Suppressor macrophage treated with lipopolysaccharide for 1 hour (primary cell): ENCODE results near the gene GREB1.
"Not testable (repeated sequence)": the region's sequence is repeated elsewhere in the genome, so short reads cannot be mapped to it uniquely, and the experiment has no call there.

Experiments used
- DNase-seq, 3 donors: peaks; one replicate each; pipeline ENCODE4 v3.0.0-alpha.2; 2020 to 2022

GREB1 gene

DNA sequence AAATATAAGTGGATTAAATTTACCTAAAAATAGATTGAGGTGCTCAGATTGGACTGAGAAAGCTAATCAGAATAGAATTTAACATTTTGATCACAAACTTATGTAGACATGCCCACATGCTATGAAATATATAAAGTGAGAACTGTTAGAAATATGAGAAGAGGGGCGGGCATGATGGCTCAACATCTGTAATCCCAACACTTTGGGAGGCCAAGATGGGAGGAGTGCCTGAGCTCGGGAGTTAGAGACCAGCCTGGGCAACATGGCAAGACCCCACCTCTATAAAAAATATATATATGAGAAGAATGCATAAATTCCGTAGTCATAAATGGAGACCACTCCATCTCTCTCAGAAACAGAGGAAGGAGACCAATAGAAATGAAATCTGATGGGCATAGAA is 110.4 kb downstream of the GREB1 start:
- DNase-seq = no peak

DNA sequence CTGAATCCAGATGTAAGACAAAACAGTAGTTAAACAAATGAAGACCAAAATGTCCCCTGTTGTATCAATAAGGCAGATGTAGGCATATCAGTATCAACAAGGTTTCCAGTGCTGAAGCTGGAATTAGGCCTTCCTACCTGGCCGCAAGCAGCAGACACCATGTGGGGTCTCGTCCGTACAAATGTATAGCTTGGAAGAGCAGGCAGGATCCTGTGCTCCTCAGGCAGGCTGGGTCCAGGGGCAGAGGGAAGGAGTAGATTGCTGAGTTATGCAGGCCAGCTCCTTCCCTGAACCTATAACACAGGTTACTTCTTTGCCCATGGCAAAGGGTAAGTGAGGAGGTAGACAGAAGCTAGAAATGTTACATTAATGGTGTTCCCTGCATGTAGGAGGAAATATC is 112.7 kb downstream of the GREB1 start:
- no peak for DNase-seq

DNA sequence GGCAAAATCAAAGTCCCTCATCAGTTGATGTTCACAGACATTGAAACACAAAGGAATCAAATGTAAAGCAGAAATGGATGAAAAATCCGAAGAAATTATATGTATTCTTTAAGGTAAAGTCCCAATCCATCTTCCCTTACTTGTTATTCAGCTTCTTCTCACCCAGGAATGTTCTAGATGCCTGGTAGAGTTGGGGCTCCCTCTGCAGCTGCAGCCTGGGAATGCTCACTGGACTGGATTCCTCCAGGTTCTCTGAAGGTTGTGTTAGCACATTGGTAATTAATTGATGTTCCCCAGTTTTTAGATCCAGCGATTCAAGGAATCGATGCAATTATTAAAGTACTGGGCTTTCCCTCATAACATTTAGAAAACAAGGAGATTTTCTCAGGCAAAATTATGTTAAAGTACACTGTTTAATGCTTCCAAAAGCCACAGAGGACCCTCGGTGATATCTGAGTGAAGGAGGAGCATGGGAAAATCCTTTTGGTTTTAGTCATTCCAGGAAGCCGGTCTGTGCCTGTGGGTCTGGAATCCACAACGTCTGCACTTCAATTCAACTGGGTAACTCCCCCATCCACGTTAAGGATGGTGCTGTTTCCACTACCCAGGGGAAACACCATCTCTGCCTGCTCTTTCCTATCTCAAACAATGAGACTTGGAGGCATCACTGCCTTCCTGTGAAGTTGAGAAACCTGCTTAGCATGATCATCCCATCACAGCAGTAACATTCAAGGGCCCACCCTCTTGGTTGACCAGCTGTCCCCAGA is 114.2 kb downstream of the GREB1 start:
- no peak for DNase-seq

DNA sequence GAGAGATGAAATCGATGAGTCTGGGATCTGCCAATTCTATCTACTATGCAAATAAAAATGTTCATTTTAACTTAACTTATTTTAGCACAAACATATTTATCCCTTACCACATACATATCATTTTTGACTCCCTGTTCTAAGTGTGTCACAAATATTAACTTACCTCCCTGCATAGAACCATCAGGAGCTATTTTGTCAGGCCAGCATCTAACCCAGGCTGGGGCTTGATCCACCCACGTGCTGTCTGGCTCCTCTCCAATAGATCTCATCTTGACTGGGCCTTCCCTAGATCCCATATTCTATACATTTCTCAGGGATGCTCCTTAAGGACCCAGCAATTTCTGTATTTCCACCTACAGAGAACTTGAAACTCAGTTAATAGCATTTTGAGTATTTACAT is 115.2 kb downstream of the GREB1 start:
- no peak for DNase-seq

DNA sequence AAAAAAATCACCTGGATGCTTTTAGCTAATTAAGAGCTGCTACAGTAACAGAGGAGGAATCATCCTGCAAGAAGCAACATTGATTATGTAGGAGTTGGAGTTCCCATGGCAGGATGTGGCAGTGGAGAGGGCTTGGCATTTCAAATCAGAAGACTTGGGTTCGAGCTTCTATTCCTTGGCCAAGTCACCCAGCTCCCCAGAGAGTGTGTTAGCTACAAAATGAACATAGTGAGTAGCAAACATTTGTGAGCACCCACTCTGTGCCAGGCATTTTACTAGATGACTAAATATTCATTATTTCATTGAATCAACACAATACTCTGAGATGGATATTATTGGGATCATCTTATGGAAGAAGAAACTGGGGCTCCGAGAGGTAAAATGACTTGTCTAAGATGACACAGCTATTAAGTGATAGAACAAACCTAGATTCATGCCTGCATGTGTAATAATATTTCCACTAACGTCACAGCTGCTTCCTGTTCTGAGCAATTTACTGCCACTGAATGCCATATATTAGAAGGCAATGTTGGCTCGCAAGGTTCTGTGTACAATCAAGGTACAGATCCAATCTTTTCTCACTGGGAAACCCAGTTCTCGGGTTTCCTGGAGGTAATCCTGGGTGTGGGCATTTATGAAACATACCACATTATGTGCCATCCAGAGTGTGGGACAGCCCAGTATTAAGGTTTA is 118.2 kb downstream of the GREB1 start:
- no peak for DNase-seq

DNA sequence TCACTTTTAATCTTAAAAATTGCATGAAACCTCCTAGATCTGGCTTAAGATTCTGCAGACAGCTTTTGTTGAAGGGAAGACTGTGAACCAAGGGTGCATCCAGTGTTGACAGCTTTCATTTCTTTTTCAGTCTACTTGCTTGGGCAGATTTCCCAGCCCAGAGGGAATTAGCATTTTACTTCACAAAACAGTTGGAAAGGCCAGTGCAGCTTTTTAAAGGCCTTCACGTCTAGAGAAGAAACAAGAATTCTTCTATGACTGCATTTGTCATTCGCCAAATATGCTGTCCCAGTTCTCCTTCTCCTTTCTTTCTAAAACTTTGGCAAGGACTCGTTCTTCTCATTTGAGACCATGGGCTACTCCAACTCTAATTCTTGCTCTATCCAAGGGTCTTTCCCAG is 118.7 kb downstream of the GREB1 start:
- DNase-seq = no peak

DNA sequence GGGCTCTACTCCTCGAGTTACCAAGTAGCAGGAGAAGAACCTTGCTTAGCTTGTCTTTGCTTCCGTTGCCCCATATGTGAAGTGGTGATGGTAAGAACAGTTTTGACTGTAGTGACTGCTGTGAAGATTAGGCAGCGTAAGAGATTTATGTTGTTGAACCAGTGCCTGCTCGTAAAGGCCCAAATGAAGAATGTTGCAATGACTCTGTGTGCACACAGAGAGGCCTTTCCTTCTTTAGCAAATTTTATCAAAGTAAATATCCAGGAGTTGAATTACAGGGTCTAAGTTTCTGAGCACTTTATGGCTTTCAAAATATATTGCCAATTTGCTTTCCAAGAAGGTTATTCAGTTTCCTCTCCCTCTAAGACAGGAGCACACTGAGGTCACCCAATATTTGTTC is 121.7 kb downstream of the GREB1 start:
- DNase-seq = no peak

DNA sequence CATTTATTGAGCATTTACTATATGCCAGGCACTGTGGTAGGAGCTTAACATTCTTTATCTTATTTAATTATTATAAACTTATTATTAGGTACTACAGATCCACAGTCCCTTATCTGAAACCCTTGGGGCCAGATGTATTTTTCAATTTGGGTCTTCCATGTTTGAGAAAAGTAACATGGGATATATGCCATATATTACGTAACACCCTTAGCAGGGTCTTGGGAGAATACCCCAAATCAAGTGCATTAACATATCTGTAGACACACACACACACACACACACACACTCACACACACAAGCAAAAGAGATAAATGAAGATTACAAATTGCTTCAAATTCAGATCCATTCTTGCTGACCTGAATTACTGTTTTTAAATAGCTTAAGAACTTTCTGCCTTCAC is 122.4 kb downstream of the GREB1 start:
- no peak for DNase-seq

DNA sequence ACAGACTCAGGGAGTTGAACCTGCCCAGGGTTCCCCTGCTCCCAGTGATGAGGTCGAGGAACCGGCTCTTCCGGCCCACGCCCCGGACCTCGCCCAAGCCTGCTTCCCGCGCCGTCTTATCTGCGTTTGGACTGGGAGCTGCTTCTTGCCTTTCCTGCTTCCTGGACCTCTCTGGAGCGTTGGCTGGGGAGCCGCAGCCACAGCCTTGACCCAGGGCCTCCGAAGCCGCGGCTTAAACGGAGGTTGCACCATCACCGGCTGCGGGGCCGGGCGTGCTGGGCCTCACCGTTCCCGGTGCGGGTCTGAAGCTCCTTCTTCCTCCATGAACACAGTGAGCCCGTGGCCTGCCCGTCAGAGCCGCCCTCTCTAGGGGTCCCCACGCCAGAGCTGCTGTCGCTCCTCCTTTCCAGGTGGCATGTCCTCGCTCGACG is 122.8 kb downstream of the GREB1 start:
- no peak for DNase-seq

DNA sequence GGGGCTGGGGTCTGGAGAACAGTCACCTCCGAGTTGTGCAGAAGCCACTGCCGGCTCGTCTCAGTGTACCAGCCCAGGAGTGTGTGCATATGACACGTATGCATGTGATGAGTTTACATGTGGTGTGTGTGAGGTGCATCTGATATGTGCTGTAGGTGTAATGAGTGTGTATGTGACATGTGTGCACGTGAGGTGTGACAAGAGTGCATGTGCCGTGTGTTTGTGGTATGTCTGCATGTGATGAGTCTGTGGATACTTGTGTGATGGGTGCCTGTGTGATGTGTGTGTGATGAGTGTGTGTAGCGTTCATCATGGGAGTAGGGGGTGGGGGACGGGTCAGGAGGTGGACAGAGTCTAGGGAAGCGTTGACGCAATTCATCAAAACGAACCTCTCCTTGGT is 123.3 kb downstream of the GREB1 start:
- no peak for DNase-seq

DNA sequence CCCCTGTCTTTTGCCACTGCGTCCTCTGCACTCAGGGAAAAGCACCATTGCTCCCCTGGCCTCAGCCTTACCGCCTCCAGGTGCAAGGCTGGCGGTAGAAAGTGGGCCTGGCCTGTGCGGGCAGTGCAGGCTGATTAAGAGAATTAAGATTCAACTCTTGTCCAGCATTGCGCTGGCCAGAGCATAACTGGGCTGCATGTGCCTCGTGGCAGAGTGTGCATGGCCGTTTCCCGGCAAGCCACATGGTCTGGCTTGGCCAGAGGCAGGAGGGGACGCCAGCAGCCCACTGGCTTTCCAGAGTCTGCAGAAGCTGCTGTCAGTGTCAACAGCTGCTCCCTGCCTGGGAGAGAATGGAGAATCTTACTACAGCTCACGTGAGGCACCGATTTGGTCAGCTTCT is 123.8 kb downstream of the GREB1 start:
- no peak for DNase-seq

DNA sequence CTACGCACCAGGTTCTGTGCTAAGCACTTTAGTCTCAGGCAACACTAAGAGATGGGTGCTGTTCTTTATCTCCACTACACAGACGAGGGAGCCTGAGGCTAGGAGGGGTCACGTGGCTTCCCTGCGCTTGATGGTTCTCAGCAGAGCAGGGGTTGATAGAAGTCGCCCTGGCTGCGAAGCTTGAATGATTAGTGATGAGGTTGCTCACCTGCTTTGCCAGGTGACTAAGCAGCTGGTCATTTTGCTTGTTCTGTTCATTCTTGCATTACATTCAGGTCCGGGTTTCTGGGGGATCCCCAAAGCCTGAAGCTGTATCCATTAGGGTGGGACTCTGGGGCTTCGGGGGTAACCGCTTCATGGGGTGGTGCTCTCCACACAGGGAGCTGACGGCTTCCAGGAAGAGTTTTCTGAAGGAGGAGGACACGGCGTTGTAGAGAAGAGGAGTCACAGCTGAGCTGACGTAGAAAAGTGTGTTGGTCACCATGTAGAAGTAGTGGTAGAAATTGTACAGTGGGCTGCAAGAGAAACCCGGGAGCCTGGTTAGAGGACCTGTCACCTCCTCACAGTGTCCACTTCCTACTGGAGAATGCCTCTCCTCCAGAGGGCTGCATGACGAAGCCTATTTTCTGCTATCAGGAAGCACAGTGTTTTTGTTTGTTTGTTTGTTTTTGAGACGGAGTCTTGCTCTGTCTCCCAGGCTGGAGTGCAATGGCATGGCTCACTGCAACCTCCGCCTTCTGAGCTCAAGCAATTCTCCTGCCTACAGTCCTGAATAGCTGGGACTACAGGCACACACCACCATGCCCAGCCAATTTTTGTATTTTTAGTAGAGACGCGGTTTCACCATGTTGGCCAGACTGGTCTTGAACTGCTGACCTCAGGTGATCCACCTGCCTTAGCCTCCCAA is 124.6 kb downstream of the GREB1 start:
- DNase-seq = no peak

DNA sequence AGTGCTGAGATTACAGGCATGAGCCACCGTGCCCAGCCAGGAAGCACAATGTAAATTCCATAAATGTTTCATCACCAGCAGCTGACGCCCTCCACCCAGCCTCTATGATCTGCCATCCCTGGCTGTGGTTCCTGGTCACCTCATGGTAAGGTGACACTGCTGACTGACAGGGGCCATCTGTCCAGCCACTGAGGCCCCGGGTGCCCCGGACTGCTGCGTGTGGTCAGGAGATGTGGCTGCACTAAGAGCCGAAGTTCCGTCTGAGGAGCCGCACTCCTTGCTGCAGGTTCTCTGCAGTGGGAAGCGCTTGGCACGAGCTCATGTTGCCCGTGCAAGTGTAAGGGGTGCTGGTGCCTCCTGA is 125.2 kb downstream of the GREB1 start:
- DNase-seq = no peak

DNA sequence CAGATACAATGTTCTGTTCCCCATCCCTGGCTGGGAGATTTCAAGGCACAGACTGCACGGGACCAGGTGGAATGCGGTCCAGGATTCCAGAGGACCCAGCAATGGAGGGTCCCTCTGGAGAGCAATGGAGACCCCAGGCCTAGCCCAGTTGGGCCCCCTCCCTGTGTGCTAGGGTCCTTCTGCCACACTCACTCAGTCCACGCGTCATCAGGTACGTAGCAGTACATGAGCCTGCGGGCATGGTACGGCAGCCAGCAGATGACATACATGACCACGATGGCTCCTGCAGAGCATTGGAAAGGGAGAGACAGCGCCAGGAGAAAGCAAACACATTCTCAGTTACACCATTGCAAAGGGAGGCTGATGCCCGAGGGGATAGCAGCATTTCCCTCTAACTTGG is 126.0 kb downstream of the GREB1 start:
- DNase-seq = no peak

DNA sequence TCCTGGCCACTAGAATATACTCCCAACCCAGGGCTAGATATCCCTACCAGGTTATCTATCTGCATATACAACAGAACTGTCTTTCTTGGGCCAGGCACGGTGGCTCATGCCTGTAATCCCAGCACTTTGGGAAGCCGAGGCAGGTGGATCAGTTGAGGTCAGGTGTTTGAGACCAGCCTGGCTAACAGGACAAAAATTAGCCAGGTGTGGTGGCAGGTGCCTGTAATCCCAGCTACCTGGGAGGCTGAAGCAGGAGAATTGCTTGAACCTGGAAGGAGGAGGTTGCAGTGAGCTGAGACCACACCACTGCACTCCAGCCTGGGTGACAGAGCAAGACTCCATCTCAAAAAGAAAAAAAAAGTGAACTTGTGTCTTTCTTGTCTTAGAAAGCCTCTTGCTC is 126.6 kb downstream of the GREB1 start:
- DNase-seq = not testable (repeated sequence)

DNA sequence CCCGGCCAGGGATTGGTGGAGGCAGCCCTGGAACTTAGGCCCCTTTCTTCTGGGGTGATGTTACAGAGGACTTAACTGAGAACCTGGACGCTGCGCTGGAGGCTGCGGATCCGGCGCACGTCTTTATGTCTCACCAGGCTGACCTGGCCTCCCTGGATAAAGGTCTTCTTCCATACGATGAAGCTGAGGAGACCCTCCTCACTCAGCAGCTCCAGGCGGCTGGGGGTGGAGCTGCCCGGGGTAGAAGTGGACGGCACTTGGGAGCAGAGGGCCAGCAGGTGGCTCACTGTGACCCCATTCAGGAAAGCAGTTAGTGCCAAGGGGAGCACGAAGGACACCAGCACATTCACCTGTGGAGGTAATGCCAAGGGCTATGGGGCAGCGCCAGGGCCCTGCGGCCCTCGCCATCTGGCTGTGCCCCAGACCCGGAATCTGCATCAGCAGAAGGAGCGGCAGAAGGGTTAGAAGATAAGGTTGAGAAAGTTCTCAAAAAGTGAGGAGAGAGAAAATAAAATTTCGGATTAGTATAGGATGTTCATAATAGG is 128.1 kb downstream of the GREB1 start:
- DNase-seq = no peak

DNA sequence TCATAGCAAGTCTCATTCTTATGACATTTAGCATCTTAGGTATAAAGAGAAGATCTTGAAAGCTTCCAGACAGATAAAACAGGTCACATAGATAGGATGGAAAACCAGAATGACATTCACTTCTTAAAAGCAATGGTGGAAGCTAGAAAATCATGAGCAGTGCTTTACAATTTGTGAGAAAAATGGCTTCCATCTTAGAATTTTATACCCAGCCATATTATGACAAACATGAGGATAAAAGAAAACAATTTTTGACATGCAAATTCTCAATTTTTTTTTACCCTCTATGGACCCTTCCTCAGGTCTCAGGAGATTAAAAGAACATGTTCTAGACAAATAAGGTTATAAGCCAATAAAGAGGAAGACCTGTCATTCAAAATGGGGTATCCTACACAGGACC is 129.0 kb downstream of the GREB1 start:
- DNase-seq = no peak

DNA sequence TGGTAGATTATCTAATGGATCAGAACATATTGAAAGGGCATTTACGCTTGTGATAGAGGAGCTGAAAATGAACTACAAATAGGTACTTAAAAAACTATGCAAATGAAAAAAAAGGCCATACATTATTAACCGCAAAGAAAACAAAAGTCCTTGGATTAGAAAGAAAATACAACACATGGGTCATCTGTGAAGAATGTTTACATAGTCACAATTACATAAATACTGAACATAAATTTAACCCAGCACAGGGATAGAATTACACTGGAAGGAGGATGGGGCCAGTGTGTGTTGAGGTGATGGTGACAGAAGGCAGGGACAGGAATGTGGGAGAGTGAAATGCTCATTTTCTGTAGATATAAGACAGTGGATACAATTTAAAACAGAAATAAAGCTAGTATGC is 129.6 kb downstream of the GREB1 start:
- no peak for DNase-seq

DNA sequence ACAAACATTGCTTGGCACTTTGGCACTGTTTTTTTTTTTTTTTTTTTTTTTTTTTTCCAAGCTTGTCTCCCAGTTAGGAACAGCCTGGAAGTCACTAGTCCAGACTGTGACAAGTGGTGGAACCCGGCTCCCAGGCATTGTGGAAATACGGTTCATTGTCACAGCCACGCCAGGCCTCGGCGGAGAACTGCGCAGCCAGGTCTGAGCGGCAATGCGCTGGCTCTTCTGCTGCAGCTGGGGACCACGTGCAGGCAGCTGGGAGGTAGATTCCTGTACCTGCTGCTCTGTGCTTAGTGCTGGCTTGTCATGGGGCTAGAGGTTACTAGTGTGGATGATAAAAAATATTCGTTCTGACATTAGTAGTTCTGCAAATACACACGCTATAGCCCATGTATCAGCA is 131.2 kb downstream of the GREB1 start:
- no peak for DNase-seq

DNA sequence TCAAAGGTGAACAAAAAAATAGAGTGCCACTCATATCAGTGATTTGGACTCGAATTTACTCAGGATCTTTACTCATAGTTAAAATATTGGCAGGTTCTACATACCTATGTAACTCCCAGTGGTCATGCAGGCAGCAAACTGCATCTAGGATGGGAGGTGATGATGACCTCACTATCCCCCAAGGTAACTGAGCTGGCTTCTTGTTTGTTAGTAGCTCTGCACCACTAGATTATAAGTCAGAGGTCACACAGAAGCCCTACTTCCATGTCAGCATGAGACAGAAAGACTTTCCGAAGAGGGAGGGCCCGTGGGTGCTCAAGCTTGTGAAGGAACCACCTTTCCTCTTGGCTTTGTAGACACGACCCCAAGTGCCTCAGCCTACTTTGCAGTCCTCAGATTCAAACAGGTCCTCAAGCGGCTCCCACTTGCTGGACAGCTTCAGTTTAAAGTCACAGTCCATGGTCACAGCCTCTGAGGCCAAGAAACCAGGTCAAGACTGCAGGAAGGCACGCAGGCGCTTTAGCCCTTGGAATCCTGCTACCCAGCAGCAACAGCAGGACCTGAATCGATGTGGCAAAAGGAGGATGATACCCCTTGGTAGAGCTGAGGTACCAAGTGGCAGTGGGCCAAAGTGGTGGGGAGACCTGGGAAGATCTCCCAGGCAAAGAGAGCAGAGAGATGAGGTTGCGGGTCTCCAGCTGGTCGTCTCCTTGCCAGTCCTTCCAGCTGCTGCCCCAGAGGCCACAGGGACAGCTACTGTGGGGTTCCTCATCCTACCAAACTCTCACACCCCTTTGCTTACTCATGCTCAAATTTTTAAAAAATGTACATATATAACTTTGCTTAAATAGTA is 131.9 kb downstream of the GREB1 start:
- no peak for DNase-seq

DNA sequence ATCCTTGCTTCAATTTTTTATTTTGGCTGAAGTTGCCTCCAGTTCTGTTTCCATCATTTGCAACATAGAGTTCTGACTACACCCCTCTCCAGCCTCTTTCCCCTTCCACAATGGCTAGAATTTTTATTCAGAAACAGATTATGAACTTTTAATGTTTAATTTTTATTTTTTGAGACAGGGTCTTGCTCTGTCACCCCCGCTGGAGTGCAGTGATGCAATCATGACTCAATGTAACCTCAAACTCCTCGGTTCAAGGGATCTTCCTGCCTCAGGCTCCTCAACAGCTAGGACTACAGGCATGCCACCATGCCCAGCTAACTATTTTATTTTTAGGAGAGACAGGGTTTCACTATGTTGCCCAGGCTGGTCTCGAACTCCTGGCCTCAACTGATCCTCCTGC is 133.3 kb downstream of the GREB1 start:
- no peak for DNase-seq

DNA sequence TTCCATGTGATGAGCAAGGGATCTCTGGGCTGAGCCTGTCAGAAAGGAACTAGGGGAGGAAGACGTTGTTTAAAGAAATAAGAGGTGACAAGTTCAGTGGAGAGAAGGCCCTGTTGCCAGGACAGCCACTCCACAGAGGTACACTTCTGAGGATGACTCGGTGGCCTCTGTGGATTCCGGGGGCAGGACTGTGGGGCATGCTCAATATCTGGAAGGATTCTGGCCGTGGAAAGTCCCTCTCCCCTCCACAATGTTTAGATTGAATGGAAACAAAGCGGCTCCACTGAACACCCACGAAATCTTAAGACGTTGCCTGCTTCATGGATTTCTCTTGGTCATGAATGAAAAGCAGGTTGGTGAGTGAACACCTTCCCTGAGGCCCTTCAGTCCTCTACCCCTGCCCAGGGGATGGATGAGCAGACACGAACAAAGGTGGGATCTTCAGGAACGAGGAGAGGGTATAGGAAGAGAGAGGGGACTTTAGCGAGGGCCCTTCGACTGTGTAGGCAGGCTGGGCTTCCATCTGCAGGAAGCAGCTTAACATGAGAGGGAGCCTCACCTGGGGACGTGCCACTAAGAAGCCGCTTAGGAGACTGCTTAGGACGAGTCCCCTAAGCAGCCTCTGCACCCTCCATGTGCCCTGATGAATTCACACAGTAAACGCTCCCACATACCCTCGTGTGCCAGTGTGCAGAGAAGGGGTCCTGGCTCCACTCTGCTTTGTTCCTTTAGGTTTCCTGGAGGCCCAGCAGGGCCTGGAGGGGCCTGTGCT is 134.2 kb downstream of the GREB1 start:
- no peak for DNase-seq
